HG02763 (cell line): ENCODE results near the gene PROZ.
"Not testable (repeated sequence)": the region's sequence is repeated elsewhere in the genome, so short reads cannot be mapped to it uniquely, and the experiment has no call there.

Experiments used
- ATAC-seq: cut with Tn5 transposase; IDR thresholded peaks from one replicate; pipeline ENCODE4 v1.9.1; 2021; ENCODE audit warnings: mild to moderate bottlenecking, moderate library complexity; ENCODE audit not compliant: unreplicated experiment

Gene PROZ

GRCh38 chr13:113155201-113155600 is 3.2 kb upstream of the PROZ start:
- ATAC-seq, result no peak

GRCh38 chr13:113155982-113156655 is 2.3 kb upstream of the PROZ start:
- no peak for ATAC-seq

GRCh38 chr13:113157206-113157928 is 1.1 kb upstream of the PROZ start:
- no peak for ATAC-seq

GRCh38 chr13:113158946-113159345 is 498 bp downstream of the PROZ start:
- ATAC-seq, result no peak

GRCh38 chr13:113159701-113160100 is 1.3 kb downstream of the PROZ start:
- no peak for ATAC-seq

GRCh38 chr13:113160983-113161382 is 2.5 kb downstream of the PROZ start:
- no peak for ATAC-seq

GRCh38 chr13:113161433-113161832 is 3.0 kb downstream of the PROZ start:
- ATAC-seq, result no peak

- not testable (repeated sequence) for ATAC-seq
Measured at GRCh38 chr13:113161975-113162374, 3.5 kb downstream of the PROZ start.

GRCh38 chr13:113162783-113163685 is 4.6 kb downstream of the PROZ start:
- no peak for ATAC-seq

GRCh38 chr13:113164492-113164891 is 6.0 kb downstream of the PROZ start:
- ATAC-seq, result no peak

GRCh38 chr13:113166266-113166665 is 7.8 kb downstream of the PROZ start:
- no peak for ATAC-seq

GRCh38 chr13:113166681-113167080 is 8.2 kb downstream of the PROZ start:
- ATAC-seq, result no peak

- no peak for ATAC-seq
Measured at GRCh38 chr13:113167155-113167554, 8.7 kb downstream of the PROZ start.

GRCh38 chr13:113167575-113167974 is 9.1 kb downstream of the PROZ start:
- ATAC-seq, result no peak

- ATAC-seq, result no peak
Measured at GRCh38 chr13:113168211-113168610, 9.8 kb downstream of the PROZ start.

GRCh38 chr13:113169277-113170272 is 11.1 kb downstream of the PROZ start:
- ATAC-seq, result no peak

- ATAC-seq, result no peak
Measured at GRCh38 chr13:113170511-113170910, 12.1 kb downstream of the PROZ start.

GRCh38 chr13:113171250-113172125 is 13.0 kb downstream of the PROZ start:
- ATAC-seq, result no peak

- no peak for ATAC-seq
Measured at GRCh38 chr13:113172419-113172926, 14.0 kb downstream of the PROZ start.
